ENCODE results near the gene TWIST2.

Gene TWIST2

GRCh38 chr2:238884812-238885408 lies 37.0 kb downstream of the TWIST2 start:
- DNase-seq (ENCODE audit: low read depth), result no peak
- no peak overlapping the region for H3K4me3 ChIP-seq (ENCODE audit: control insufficient read depth, low read depth, low read length)

GRCh38 chr2:238886453-238887094 lies 38.7 kb downstream of the TWIST2 start:
- no peak for DNase-seq (ENCODE audit: low read depth)
- no peak for TF ChIP-seq CTCF (conservative IDR thresholded peaks at IDR 0.05; ENCODE audit: control insufficient read depth, insufficient read depth, low read depth, low read length)
- no peak overlapping the region for H3K4me3 ChIP-seq (ENCODE audit: control insufficient read depth, low read depth, low read length)

More at GRCh38 chr2:238884812-238885408, 37.0 kb downstream of the TWIST2 start:
- no peak for TF ChIP-seq CTCF (conservative IDR thresholded peaks at IDR 0.05; ENCODE audit: control insufficient read depth, insufficient read depth, low read depth, low read length)

GRCh38 chr2:238887616-238888015 lies 39.7 kb downstream of the TWIST2 start:
- no peak for TF ChIP-seq CTCF (conservative IDR thresholded peaks at IDR 0.05; ENCODE audit: control insufficient read depth, insufficient read depth, low read depth, low read length)
- H3K4me3 ChIP-seq (ENCODE audit: control insufficient read depth, low read depth, low read length), result no peak overlapping the region
- no peak for DNase-seq (ENCODE audit: low read depth)

- no peak overlapping the region for H3K4me3 ChIP-seq (ENCODE audit: control insufficient read depth, low read depth, low read length)
- TF ChIP-seq CTCF (conservative IDR thresholded peaks at IDR 0.05; ENCODE audit: control insufficient read depth, insufficient read depth, low read depth, low read length), result no peak
- DNase-seq (ENCODE audit: low read depth), result no peak
These were observed 40.9 kb downstream of the TWIST2 start for GRCh38 chr2:238888781-238889180.

- no peak for DNase-seq (ENCODE audit: low read depth)
- H3K4me3 ChIP-seq (ENCODE audit: control insufficient read depth, low read depth, low read length), result no peak overlapping the region
These were observed 42.2 kb downstream of the TWIST2 start for GRCh38 chr2:238890131-238890530.

More at GRCh38 chr2:238890131-238890530, 42.2 kb downstream of the TWIST2 start:
- TF ChIP-seq CTCF (conservative IDR thresholded peaks at IDR 0.05; ENCODE audit: control insufficient read depth, insufficient read depth, low read depth, low read length), result no peak
